ENCODE data around the gene FAM162A.

FAM162A gene

DNA sequence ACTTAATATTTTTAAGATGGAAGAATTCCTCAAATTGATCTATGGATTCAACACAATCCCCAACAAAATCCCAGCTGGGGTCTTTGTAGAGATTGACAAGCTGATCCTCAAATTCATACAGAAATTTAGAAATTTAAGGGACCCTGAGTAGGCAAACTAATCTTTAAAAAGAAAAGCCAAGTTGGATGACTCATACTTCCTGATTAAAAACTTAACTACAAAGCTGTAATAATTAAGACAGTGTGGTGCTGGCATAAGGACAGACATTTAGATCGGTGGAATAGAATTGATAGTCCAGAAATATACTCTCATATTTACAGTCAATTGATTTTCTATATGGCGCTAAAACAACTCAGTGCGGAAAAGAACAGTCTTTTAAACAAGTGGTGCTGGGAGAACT lies 11.6 kb downstream of the FAM162A start:
- DNase-seq = no peak
- Mint-ChIP-seq H3K4me3 (no peak overlapping the region), H3K27ac (no peak overlapping the region), H3K27me3 (ENCODE audit: low read depth, poor library complexity) (peaks cover 8% of the 10 kb centered on the region), H3K36me3 (ENCODE audit: low read depth) (peaks cover 5% of the 10 kb centered on the region), H3K9me3 (no peaks in the 10 kb centered on the region), H3K4me1 (peaks cover 17% of the 10 kb centered on the region)
- TF ChIP-seq, protein P1, sequence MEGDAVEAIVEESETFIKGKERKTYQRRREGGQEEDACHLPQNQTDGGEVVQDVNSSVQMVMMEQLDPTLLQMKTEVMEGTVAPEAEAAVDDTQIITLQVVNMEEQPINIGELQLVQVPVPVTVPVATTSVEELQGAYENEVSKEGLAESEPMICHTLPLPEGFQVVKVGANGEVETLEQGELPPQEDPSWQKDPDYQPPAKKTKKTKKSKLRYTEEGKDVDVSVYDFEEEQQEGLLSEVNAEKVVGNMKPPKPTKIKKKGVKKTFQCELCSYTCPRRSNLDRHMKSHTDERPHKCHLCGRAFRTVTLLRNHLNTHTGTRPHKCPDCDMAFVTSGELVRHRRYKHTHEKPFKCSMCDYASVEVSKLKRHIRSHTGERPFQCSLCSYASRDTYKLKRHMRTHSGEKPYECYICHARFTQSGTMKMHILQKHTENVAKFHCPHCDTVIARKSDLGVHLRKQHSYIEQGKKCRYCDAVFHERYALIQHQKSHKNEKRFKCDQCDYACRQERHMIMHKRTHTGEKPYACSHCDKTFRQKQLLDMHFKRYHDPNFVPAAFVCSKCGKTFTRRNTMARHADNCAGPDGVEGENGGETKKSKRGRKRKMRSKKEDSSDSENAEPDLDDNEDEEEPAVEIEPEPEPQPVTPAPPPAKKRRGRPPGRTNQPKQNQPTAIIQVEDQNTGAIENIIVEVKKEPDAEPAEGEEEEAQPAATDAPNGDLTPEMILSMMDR (IDR thresholded peaks at IDR 0.05) = no peak

GRCh38 chr3:122396511-122396910 lies 12.5 kb downstream of the FAM162A start:
- H3K9me3 Mint-ChIP-seq = no peaks in the 10 kb centered on the region
- H3K27me3 Mint-ChIP-seq (ENCODE audit: low read depth, poor library complexity) = peaks cover 8% of the 10 kb centered on the region
- H3K4me1 Mint-ChIP-seq = peaks cover 17% of the 10 kb centered on the region
- TF ChIP-seq, protein P1 (IDR thresholded peaks at IDR 0.05) = no peak
- H3K4me3 Mint-ChIP-seq = no peak overlapping the region
- H3K36me3 Mint-ChIP-seq (ENCODE audit: low read depth) = peaks cover 5% of the 10 kb centered on the region
- H3K27ac Mint-ChIP-seq = no peak overlapping the region
- DNase-seq = no peak

DNA sequence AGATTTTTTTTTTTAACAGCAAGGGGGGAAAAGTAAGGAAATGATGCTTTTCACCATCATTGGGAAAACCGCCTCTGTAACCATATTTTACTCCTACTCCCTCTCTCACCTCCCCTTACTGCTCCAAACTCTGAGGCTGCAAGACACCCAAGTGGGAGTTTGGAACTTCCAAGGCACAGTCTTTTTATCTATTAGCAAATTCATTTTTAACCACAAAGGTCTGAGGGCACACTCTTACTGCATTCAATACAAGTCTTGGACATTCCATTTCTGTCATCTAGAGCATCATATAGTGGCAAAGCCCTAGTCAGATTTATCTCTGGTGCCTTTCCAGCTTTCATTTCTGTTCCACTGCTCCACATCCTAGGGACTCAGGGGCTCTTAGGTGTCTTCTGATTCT lies 13.2 kb downstream of the FAM162A start:
- Mint-ChIP-seq H3K4me3 (no peak overlapping the region), H3K9me3 (no peaks in the 10 kb centered on the region), H3K36me3 (ENCODE audit: low read depth) (peaks cover 5% of the 10 kb centered on the region), H3K27ac (no peak overlapping the region), H3K27me3 (ENCODE audit: low read depth, poor library complexity) (peaks cover 8% of the 10 kb centered on the region), H3K4me1 (peaks cover 17% of the 10 kb centered on the region)
- TF ChIP-seq, protein P1 (IDR thresholded peaks at IDR 0.05) = no peak
- no peak for DNase-seq

DNA sequence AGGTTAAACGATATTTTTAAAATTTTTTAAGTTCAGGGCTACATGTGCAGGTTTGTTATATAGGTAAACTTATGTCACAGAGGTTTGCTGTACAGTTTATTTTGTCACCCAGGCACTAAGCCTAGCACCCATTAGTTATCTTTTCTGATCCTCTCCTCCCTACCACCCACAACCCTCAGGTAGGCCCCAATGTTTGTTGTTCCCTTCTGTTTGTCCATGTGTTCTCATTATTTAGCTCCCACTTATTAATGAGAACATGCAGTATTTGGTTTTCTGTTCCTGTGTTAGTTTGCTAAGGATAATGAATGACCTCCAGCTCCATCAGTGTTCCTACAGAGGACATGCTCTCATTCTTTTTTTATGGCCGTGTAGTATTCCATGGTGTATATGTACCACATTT lies 14.9 kb downstream of the FAM162A start:
- TF ChIP-seq, protein P1 (IDR thresholded peaks at IDR 0.05) = no peak
- no peak for DNase-seq
- H3K4me3 Mint-ChIP-seq = no peak overlapping the region
- H3K4me1 Mint-ChIP-seq = peaks cover 8% of the 10 kb centered on the region
- no peaks in the 10 kb centered on the region for H3K9me3 Mint-ChIP-seq
- H3K27me3 Mint-ChIP-seq (ENCODE audit: low read depth, poor library complexity) = peaks cover 6% of the 10 kb centered on the region
- H3K36me3 Mint-ChIP-seq (ENCODE audit: low read depth) = peaks cover 9% of the 10 kb centered on the region
- no peak overlapping the region for H3K27ac Mint-ChIP-seq

GRCh38 chr3:122403489-122403888 lies 19.5 kb downstream of the FAM162A start:
- Mint-ChIP-seq H3K27me3 (ENCODE audit: low read depth, poor library complexity) (no peaks in the 10 kb centered on the region), H3K27ac (no peak overlapping the region)

GRCh38 chr3:122405015-122405414 lies 21.0 kb downstream of the FAM162A start:
- no peak overlapping the region for H3K27ac Mint-ChIP-seq
- H3K4me3 Mint-ChIP-seq = no peak overlapping the region
- no peak for DNase-seq
- H3K27me3 Mint-ChIP-seq (ENCODE audit: low read depth, poor library complexity) = no peaks in the 10 kb centered on the region
- H3K36me3 Mint-ChIP-seq (ENCODE audit: low read depth) = peaks cover 31% of the 10 kb centered on the region
- H3K4me1 Mint-ChIP-seq = no peaks in the 10 kb centered on the region
- H3K9me3 Mint-ChIP-seq = no peaks in the 10 kb centered on the region
- TF ChIP-seq, protein P1 (IDR thresholded peaks at IDR 0.05) = no peak

More at GRCh38 chr3:122403489-122403888, 19.5 kb downstream of the FAM162A start:
- DNase-seq = no peak
- Mint-ChIP-seq H3K9me3 (no peaks in the 10 kb centered on the region), H3K4me1 (no peaks in the 10 kb centered on the region), H3K4me3 (no peak overlapping the region), H3K36me3 (ENCODE audit: low read depth) (peaks cover 26% of the 10 kb centered on the region)
- TF ChIP-seq, protein P1 (IDR thresholded peaks at IDR 0.05) = no peak

All from nephron progenitor cell (in vitro differentiated cells).